ENCODE measurements around the gene CNBD2. TPM values are rescaled to one million over a fixed set of nuclear protein-coding genes. Genes with fewer than 3 reads are reported as not detected.
"Not testable (repeated sequence)": the region's sequence is repeated elsewhere in the genome, so short reads cannot be mapped to it uniquely, and the experiment has no call there.

The CNBD2 gene
- total RNA-seq, 1 donor from 2014 or later, result 4.0 TPM

DNA sequence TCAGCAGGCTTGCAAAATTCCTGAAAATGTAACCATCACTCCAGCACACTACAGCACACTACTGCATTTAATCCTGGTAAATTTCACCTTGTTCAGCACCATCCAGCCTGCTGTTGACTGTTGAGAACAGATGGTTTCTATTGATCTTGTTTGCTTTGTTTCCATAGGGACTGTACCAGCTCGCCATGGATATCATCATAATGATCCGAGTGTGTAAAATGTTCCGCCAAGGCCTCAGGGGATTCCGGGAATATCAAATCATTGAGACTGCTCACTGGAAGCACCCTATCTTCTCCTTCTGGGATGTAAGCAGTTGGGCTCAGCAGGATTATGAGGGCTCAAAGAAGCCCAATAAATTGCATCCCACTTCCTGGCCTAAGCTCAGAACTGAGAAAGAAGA lies 4.1 kb downstream of the CNBD2 start:
- intact Hi-C loops (cut with micrococcal nuclease), result no loop called here

DNA sequence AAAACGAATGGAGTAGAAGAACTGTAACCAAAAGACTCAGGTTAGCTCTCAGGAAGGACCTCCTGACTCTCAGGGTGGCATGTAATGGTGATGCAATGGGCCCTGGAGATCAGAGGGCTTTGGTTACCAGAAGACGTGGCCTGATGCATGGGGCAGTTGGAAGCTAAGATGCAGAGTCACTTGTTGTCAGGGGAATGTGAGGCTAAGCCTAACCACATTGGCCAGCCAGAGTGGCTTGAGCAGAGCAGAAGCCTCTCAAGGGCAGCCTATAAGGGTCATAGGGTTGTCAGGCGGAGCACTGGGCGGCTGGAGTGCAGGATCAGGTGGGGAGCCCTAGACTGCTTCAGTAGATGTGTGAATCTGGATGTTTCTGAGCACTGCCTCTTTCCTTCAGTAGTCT lies 5.9 kb downstream of the CNBD2 start:
- intact Hi-C loops (cut with micrococcal nuclease), result no loop called here

- intact Hi-C loops (cut with micrococcal nuclease), result no loop called here
Measured at GRCh38 chr20:35975576-35976373, 7.4 kb downstream of the CNBD2 start.

DNA sequence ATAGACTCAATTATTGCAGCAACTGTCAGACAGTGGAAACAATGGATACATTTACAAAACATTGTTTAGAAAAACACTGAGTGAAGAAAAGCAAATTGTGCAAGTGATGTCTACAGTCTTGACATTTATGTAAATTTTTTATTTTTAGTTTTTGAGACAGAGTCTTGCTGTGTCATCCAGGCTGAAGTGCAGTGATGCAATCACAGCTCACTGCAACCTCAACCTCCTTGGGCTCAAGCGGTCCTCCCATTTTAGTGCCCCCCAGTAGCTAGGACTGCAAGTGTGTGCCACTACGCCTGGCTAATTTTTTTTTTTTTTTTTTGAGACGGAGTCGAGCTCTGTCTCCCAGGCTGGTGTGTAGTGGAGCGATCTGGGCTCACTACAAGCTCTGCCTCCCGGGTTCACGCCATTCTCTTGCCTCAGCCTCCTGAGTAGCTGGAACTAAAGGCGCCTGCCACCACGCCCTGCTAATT lies 9.7 kb downstream of the CNBD2 start:
- intact Hi-C loops (cut with micrococcal nuclease), result no loop called here

- intact Hi-C loops (cut with micrococcal nuclease), result no loop called here
Measured at GRCh38 chr20:35979544-35979943, 11.2 kb downstream of the CNBD2 start.

GRCh38 chr20:35981969-35982368 lies 13.6 kb downstream of the CNBD2 start:
- intact Hi-C loops (cut with micrococcal nuclease), result no loop called here

- intact Hi-C loops (cut with micrococcal nuclease), result no loop called here
Measured at GRCh38 chr20:35984382-35984781, 16.0 kb downstream of the CNBD2 start.

DNA sequence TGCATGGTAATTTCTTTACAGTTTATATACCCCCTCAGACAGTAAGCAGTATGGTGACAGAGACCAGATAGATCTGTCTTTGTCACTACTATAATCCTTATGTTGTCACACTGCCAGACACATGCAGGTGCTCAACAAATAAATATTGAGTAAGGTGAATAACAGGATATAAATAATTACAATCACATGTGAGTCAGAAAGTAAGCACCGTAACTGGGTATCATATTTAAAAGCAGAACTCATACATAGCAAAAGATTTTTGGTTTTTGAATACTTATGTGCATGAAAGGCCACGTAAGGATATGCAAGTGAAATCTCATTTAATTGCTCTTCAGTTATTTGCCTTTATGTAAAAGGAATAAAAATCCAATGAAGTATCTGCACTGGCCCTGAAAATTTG lies 17.4 kb downstream of the CNBD2 start:
- intact Hi-C loops (cut with micrococcal nuclease), result no loop called here

DNA sequence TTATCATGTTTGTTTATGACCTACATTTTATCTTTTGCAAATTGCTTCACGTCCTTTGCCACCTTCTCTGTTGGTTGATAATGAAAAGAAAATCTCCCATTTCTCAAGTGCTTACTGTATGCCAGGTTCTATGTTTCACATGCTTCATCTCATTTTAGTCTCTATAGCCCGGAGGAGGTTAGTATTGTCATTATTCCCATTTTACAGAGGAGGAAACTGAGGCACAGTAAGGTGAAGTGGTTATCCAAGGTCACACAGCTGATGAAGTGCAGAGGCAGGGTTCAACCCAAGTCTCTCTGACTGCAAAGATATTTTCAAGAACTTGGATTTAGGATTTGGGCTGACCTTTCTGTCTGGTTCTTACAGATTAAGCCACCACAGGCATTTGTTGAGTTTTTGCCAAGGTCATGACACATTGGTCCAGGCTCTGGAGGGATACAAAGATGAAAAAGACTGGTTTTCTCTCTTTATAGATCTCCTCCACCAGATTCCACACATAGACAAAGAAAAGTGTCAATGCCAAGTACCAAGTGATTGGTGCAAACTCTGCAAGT lies 20.6 kb downstream of the CNBD2 start:
- intact Hi-C loops (cut with micrococcal nuclease), result no loop called here

GRCh38 chr20:35991142-35991771 lies 22.9 kb downstream of the CNBD2 start:
- intact Hi-C loops (cut with micrococcal nuclease), result no loop called here

GRCh38 chr20:35992713-35993335 lies 24.4 kb downstream of the CNBD2 start:
- intact Hi-C loops (cut with micrococcal nuclease), result no loop called here

DNA sequence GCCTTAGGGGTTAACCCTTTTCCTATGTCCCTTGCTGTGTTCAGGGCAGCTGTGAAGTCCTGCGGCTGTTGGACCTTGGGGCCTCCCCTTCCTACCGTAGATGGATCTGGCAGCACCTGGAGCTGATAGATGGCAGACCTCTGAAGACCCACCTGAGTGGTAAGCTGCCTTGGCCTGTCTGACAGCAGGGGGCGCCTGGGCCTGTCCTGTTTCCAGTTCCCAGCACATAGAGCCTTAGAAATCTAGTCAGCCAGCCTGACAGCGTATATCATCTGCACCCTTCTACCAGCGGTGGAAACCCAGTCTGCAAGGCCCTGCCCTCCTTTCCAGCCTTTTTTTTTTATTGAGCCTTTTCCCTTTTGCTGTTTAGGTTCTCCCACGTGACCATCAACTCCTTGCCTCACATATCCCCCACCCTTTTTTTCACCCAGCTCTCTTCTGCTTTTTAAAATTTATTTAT lies 26.6 kb downstream of the CNBD2 start:
- intact Hi-C loops (cut with micrococcal nuclease), result loop anchor here (1.0 kb wide), 2 partner anchors 143 to 204 kb away; no protein-coding TSS in a partner anchor

- intact Hi-C loops (cut with micrococcal nuclease), result not testable (repeated sequence)
Measured at GRCh38 chr20:35996492-35996891, 28.1 kb downstream of the CNBD2 start.

GRCh38 chr20:36001331-36001730 lies 32.9 kb downstream of the CNBD2 start:
- intact Hi-C loops (cut with micrococcal nuclease), result not testable (repeated sequence)

- intact Hi-C loops (cut with micrococcal nuclease), result no loop called here
Measured at GRCh38 chr20:36002855-36003254, 34.5 kb downstream of the CNBD2 start.

DNA sequence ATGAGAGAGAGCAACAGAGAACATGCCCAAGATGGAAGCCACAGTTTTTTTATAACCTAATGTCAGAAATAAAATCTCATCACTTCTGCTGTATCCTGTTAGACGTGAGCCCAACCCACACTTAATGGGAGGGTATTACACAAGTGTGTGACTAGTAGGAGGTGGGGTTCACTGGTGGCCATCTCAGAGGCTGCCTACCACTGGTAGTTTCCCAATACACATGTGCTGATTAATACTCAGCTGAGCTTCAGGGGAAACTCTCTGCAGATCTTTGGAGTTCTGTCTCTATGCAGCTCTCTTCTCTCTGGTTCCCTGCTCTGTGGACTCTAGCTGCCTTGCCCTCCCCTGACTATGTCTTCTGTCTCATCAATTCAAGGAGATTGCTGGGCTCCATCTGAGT lies 35.7 kb downstream of the CNBD2 start:
- intact Hi-C loops (cut with micrococcal nuclease), result no loop called here

GRCh38 chr20:36008461-36009035 lies 40.2 kb downstream of the CNBD2 start:
- intact Hi-C loops (cut with micrococcal nuclease), result no loop called here

- intact Hi-C loops (cut with micrococcal nuclease), result no loop called here
Measured at GRCh38 chr20:36010076-36010475, 41.7 kb downstream of the CNBD2 start.

GRCh38 chr20:36010825-36011224 lies 42.4 kb downstream of the CNBD2 start:
- intact Hi-C loops (cut with micrococcal nuclease), result no loop called here

DNA sequence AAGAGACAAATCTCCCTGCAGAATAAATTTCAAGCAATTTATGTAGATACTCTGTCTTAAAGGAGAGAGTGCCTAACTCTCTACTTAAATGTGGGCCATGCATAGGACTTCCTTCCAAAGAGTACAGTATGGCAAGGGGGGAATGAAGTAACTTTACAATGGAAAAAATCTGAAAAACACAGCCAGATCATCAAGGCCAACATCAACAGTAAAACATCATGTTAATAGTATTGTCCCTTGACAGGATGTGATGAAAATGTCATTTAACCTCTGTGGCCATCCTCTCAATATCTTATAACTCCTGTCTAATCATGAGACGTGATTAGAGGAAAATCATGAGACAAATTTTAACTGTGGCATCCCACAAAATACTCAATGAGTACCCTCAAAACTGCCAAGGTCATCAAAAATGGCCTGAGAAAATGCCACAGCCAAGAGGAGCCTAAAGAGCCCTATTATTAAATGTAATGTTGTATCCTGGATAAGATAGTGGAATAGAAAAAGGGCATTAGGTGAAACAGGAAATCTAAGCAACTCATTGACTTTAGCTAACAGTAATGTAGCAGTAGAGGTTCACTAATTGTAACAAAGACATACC lies 47.5 kb downstream of the CNBD2 start:
- intact Hi-C loops (cut with micrococcal nuclease), result no loop called here

Measured in T-helper 2 cell treated with Interferon-gamma antibody and Interleukin-4, amounts not matched to agents 100 ng/mL and 5 ng/mL, for 36 hours (primary cell).